22Rv1 (cell line): ENCODE measurements around the gene SDK1.
"Not testable (repeated sequence)": the region's sequence is repeated elsewhere in the genome, so short reads cannot be mapped to it uniquely, and the experiment has no call there.

ENCODE experiments used
- H3K27ac ChIP-seq: fragments of 450-650 bp; 2 replicates; pipeline ENCODE4 v1.5.1; 2017
- ZFX ChIP-seq: fragments of 450-650 bp; IDR thresholded peaks from 2 replicates; pipeline ENCODE4 v1.6.1; 2017; ENCODE audit warnings: antibody characterized with exemption, borderline replicate concordance
- TF ChIP-seq, protein P1 (sequence below): fragments of 450-650 bp; IDR thresholded peaks from 2 replicates; pipeline ENCODE4 v1.5.1; 2017; ENCODE audit warnings: mild to moderate bottlenecking

Gene SDK1

DNA sequence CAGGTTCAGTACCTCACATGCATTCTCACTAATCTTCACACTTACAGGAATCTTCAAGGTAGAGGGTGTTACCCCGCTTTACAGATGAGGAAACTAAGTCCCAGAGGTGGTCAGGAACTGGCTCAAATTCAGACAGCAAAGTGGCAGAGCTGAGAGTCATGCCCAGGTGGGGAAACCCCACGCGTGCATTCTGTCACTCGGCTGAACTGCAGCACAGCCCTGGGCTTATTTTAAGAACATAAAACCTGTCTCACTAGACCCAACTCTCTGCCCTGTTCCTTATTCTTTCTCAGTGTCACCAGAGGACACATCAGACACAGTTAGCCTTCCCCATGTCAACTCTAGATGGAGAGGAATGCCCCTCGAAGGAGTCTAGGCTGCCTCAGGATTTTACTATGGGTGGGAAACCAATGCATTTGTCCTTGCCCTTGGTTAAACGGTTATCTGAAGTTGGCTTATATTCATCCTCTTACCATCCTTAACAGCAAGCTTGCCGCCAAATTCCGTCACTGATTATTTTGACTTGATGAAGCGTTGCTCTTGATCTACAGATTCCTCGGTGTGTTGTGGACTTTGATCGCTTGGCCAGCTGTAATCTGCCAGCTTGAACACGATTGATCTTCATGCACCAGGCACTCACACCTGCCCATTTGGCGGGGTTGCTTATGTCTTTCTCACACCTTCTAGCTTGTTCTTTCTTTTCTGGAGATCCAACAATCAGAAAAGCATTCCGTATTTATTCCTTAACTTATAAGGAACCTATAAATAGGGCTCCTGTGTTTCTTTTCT, 627.9 kb downstream of the SDK1 start:
- H3K27ac ChIP-seq, result no peak overlapping the region
- TF ChIP-seq, protein P1, sequence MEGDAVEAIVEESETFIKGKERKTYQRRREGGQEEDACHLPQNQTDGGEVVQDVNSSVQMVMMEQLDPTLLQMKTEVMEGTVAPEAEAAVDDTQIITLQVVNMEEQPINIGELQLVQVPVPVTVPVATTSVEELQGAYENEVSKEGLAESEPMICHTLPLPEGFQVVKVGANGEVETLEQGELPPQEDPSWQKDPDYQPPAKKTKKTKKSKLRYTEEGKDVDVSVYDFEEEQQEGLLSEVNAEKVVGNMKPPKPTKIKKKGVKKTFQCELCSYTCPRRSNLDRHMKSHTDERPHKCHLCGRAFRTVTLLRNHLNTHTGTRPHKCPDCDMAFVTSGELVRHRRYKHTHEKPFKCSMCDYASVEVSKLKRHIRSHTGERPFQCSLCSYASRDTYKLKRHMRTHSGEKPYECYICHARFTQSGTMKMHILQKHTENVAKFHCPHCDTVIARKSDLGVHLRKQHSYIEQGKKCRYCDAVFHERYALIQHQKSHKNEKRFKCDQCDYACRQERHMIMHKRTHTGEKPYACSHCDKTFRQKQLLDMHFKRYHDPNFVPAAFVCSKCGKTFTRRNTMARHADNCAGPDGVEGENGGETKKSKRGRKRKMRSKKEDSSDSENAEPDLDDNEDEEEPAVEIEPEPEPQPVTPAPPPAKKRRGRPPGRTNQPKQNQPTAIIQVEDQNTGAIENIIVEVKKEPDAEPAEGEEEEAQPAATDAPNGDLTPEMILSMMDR, result no peak
- no peak for TF ChIP-seq ZFX

DNA sequence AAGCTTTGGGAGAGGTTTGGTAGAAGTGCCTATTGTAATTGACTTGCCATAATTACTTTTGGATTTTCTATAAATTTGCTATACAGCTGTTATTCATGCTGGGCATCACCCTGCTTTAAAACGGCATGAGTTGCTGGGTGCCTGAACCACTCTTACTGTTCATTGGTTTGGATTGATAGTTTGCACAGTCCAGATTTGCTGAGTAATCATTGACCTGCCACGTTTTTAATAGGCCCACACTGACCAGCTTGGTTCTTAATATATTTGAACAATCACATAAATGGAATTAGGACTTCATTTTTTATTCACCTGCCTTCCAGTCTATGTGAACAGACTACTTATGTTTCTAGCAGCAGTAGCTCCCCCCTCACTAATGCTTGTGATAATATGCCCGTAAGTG, 630.8 kb downstream of the SDK1 start:
- no peak overlapping the region for H3K27ac ChIP-seq
- TF ChIP-seq ZFX, result no peak
- TF ChIP-seq, protein P1, result no peak

DNA sequence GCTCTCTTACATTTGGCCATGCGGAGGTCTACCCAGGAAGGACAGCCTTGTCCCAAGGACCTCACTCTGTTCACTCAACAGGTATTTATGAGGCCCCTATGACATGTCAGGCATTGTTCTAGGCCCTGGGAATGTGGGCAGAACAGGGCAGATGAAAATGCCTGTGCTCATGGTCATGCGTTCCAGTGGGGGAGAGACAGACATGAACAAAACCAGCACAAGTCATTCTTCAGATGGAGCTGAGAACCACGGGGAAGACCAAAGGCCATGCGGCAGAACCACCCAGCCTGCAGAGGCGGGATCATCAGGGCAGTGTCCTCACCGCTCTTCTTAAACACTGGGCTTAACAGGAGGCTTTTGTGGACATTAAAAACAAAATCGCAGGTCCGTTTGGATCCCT, 636.1 kb downstream of the SDK1 start:
- H3K27ac ChIP-seq, result no peak overlapping the region
- TF ChIP-seq, protein P1, result no peak
- TF ChIP-seq ZFX, result no peak

DNA sequence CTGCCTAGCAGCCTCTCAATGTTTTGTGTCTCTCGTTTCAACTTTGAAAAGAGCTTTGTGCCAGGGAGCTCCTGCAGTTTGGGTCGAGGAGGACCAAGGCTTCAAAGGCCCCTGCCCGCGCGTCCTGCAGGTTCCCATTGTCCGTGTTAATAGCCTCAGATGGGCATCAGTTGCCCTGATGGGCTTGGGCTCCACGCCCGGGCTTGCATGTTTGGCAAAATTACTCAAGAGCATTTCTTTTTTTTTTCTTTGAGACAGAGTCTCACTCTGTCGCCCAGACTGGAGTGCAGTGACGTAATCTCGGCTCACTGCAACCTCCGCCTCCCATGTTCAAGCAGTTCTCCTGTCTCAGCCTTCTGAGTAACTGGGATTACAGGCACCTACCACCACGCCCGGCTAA, 636.6 kb downstream of the SDK1 start:
- no peak overlapping the region for H3K27ac ChIP-seq
- TF ChIP-seq, protein P1, result no peak
- no peak for TF ChIP-seq ZFX

DNA sequence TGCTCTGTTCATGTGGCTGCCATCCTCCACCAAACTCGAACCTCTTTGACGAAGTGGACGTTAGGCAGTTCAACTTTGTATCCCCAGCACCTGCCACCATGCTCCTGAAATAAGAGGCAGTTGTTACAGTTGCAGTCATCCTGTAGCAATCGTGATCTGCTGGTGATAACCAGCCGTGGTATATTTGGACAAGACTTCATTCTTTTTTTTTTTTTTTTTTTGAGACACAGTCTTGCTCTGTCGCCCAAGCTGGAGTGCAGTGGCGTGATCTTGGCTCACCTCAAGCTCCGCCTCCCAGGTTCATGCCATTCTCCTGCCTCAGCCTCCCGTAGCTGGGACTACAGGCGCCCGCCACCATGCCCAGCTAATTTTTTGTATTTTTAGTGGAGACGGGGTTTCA, 640.7 kb downstream of the SDK1 start:
- H3K27ac ChIP-seq, result not testable (repeated sequence)

DNA sequence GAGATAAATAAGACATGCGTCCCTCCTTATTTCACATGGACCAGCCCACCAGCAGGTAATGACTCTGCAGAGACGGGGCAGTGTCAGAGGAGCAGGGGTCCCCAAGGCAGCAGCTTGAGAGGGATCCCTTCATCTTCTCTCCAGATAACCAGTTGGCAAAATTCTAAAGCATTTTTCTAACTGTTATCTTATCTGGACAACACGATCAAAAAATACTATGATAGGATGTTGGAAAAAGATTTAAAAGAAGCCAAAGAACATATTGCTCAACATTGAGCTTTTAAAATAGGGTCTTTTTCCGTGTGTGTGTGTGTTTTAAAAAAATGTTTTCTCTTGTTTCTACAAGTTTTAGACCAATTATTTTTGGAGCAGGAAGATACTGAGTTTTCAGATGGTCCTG, 641.2 kb downstream of the SDK1 start:
- H3K27ac ChIP-seq, result no peak overlapping the region
- TF ChIP-seq, protein P1, result no peak
- TF ChIP-seq ZFX, result no peak

DNA sequence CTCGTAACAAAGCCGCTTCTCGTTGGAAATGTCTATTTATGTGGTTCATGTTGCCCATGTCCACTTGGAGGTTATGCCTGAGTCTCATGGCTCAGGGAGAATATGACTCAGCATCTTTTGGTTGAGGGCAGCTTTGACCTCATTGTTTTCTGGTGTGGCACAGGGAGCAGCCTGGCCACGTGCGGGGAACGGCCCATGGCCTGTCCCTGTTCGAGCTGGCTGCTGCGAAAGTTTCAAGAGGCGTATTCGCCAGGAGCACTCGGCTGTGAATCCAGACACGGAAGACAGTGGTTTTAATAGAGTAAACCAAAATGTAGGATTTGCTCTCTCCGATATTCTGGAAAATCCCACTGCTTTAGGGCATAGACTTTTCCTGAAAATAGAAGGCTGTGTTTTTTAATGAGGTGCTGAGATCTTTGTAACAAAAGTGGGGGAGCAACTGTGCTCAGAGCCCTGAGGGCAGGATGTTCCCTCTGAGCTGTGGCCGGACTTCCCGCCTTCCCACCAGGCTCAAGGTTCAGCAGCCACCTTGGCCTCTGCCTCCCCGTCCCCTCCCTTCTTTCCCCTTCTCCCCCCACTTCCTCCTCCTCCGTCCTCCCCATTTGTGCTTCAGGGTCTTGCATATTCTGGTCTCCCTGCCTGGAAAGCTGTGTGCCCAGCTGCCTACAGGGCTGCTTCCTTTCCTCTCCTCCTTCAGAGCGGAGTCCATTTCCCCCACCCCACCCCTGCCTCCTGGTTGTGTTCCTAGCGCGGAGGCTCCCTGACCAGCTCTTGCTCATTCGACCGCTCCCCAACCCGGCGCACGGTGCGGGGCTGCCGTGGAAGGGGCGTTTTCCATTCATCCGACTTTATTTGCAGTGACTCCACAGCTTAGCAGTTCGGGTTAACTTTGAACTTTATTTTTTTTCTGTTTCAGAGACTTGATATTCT, 642.0 kb downstream of the SDK1 start:
- no peak overlapping the region for H3K27ac ChIP-seq
- TF ChIP-seq, protein P1, result no peak
- TF ChIP-seq ZFX, result no peak
